ENCODE data around the gene RBM4.
"Not testable (repeated sequence)": the region's sequence is repeated elsewhere in the genome, so short reads cannot be mapped to it uniquely, and the experiment has no call there.

The RBM4 gene, protein sequence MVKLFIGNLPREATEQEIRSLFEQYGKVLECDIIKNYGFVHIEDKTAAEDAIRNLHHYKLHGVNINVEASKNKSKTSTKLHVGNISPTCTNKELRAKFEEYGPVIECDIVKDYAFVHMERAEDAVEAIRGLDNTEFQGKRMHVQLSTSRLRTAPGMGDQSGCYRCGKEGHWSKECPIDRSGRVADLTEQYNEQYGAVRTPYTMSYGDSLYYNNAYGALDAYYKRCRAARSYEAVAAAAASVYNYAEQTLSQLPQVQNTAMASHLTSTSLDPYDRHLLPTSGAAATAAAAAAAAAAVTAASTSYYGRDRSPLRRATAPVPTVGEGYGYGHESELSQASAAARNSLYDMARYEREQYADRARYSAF

DNA sequence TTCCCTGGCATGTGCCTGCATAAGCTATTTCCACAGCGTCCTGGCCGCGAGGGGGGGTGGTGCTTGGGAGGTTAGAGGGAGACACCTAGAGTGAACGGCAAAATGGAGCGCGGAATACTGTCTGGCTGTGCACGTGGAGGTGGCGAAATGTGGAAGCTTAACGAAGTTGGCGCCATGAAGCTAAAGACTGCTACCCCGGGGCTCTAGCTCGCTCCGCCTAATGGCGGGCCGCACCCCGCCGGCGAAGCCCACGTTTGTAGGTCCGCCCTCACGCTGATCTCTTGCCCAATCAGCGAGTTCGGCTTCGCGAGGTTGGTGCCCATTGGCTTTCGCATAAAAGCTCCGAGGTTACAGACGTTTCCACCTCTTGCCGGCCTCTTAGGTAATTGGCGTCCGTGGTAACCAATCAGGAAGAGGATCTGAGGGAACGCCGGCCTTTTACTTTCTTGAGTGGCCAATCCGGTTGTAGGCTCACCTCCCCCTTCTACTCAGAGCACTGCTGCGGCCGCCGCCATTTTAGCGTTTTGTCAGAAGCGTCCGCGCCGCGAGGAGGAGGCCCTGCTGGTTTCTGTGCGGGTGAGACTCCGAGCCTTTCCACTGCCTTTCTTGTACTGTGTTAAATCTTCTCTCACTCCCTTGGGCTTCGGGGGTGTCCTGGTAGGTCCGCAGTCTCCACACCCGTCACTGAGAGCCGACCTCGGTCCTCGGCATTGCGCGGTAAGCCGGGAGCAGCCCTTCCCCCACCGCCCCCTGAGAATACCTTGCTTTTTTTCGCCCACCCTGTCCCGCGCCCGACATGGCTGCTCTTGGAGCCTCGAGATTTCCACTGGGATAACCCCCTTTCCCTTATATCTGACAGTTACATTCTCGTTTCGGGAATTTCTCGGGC lies at the start of gene RBM4:
RBM4 (plus strand) TSS at position 527 of the 889 bp plus-strand sequence. CDS start 1,009 bp downstream, outside the sequence.
- Histone ChIP-seq H3K4me1 (ENCODE audit: control insufficient read depth, insufficient read depth, low read length) (peaks cover 41% of the 10 kb centered on the region), H3K36me3 (ENCODE audit: control insufficient read depth, insufficient read depth, low read length) (peaks cover 60% of the 10 kb centered on the region), H3K9me3 (ENCODE audit: control insufficient read depth, insufficient read depth, low read depth, low read length) (no peaks in the 10 kb centered on the region), H3K4me3 (ENCODE audit: low read depth, low read length) (peak within 1 kb of the TSS; percentile 89), H3K27ac (ENCODE audit: low read depth, low read length) (peak within 1 kb of the TSS; percentile 91), H3K9ac (ENCODE audit: low read length) (peak within 1 kb of the TSS; percentile 98), H3K27me3 (ENCODE audit: control insufficient read depth, insufficient read depth, low read length) (no peaks in the 10 kb centered on the region)

DNA sequence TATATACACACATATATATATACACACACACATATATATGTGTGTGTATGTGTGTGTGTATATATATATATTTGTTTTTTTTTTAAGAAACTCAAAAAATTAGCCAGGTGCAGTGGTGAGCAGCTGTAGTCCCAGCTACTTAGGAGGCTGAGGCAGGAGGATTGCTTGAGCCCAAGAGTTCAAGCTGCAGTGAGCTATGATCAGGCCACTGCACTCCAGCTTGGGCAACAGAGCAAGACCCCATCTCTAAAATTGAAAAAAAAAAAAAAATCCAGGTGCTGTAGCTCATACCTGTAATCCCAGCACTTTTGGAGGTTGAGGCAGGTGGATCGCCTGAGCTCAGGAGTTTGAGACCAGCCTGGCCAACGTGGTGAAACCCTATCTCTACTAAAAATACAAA lies 49.2 kb upstream of the RBM4 start:
- H3K27me3 ChIP-seq (ENCODE audit: control insufficient read depth, insufficient read depth, low read length); H3K27ac ChIP-seq (ENCODE audit: low read depth, low read length); H3K36me3 ChIP-seq (ENCODE audit: control insufficient read depth, insufficient read depth, low read length); H3K4me3 ChIP-seq (ENCODE audit: low read depth, low read length); H3K9ac ChIP-seq (ENCODE audit: low read length): not testable (repeated sequence)
- peaks cover 14% of the 10 kb centered on the region for H3K4me1 ChIP-seq (ENCODE audit: control insufficient read depth, insufficient read depth, low read length)
- H3K9me3 ChIP-seq (ENCODE audit: control insufficient read depth, insufficient read depth, low read depth, low read length) = peaks cover 15% of the 10 kb centered on the region

GRCh38 chr11:66589996-66590675 lies 48.4 kb upstream of the RBM4 start:
- Histone ChIP-seq H3K4me1 (ENCODE audit: control insufficient read depth, insufficient read depth, low read length) (peaks cover 14% of the 10 kb centered on the region), H3K9ac (ENCODE audit: low read length) (no peak overlapping the region), H3K27me3 (ENCODE audit: control insufficient read depth, insufficient read depth, low read length) (0 out of 2 replicates have a peak, but pooled peaks cover 3% of the 10 kb centered on the region), H3K4me3 (ENCODE audit: low read depth, low read length) (no peak overlapping the region), H3K36me3 (ENCODE audit: control insufficient read depth, insufficient read depth, low read length) (peaks cover 9% of the 10 kb centered on the region), H3K9me3 (ENCODE audit: control insufficient read depth, insufficient read depth, low read depth, low read length) (peaks cover 15% of the 10 kb centered on the region), H3K27ac (ENCODE audit: low read depth, low read length) (no peak overlapping the region)

GRCh38 chr11:66591175-66591574 lies 47.3 kb upstream of the RBM4 start:
- Histone ChIP-seq H3K27me3 (ENCODE audit: control insufficient read depth, insufficient read depth, low read length) (0 out of 2 replicates have a peak, but pooled peaks cover 3% of the 10 kb centered on the region), H3K9me3 (ENCODE audit: control insufficient read depth, insufficient read depth, low read depth, low read length) (peaks cover 11% of the 10 kb centered on the region), H3K4me1 (ENCODE audit: control insufficient read depth, insufficient read depth, low read length) (peaks cover 14% of the 10 kb centered on the region), H3K9ac (ENCODE audit: low read length) (no peak overlapping the region), H3K36me3 (ENCODE audit: control insufficient read depth, insufficient read depth, low read length) (peaks cover 10% of the 10 kb centered on the region), H3K4me3 (ENCODE audit: low read depth, low read length) (no peak overlapping the region), H3K27ac (ENCODE audit: low read depth, low read length) (no peak overlapping the region)

DNA sequence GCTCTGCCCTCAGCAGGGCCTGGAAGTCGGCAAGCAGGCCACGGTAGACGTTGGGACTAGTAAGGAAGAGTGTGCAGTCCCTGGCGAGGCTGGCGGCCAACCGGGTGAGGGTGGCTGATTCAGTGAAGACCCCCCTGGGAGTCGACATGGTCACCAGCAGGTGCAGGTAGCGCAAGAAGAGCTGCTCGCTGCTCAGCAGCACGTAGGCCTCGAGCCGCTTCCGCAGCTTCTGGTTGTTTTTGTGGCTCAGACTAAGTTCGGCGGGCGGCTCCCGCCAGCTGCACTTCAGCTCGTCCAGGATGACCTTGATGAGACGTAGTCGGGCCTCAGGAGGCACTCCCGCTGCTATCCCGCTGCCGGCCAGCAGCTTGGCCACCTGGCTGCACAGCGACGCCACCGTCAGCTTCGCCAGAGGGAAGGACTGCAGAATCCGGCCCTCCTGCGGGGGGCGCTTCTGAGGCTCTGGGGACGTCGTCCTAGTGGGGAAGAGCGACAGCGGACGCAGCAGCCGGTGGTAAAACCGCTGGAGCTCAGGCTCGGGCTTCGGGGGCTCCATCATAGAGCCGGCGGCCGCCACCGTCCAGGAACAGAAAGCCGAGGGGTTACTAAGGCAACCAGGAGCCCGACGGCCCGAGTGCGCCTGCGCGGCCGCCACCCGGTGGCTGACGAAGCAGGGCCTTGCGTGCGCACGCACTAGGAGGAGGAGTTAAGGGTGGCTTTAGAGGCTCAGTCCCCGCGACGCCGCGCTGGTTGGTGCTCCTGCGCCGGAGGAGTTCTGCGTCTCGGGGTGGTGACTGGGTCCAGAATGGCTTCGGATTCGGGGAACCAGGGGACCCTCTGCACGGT lies 45.8 kb upstream of the RBM4 start, which contains the start of the genes CCDC87 and CCS:
CCDC87 (minus strand) TSS at position 607 of the 846 bp plus-strand sequence; CDS start at position 559, 48 bp downstream.
CCS (plus strand) TSS at position 729 of the 846 bp plus-strand sequence; CDS start at position 806, 77 bp downstream.
- Histone ChIP-seq H3K9me3 (ENCODE audit: control insufficient read depth, insufficient read depth, low read depth, low read length) (peaks cover 7% of the 10 kb centered on the region; the same call in 1 of the 2 replicates), H3K4me1 (ENCODE audit: control insufficient read depth, insufficient read depth, low read length) (peaks cover 14% of the 10 kb centered on the region), H3K27ac (ENCODE audit: low read depth, low read length) (no peak within 1 kb of the TSS), H3K4me3 (ENCODE audit: low read depth, low read length) (peak within 1 kb of the TSS; percentile 77), H3K27me3 (ENCODE audit: control insufficient read depth, insufficient read depth, low read length) (0 out of 2 replicates have a peak, but pooled peaks cover 3% of the 10 kb centered on the region), H3K36me3 (ENCODE audit: control insufficient read depth, insufficient read depth, low read length) (peaks cover 6% of the 10 kb centered on the region), H3K9ac (ENCODE audit: low read length) (peak within 1 kb of the TSS; percentile 81)

DNA sequence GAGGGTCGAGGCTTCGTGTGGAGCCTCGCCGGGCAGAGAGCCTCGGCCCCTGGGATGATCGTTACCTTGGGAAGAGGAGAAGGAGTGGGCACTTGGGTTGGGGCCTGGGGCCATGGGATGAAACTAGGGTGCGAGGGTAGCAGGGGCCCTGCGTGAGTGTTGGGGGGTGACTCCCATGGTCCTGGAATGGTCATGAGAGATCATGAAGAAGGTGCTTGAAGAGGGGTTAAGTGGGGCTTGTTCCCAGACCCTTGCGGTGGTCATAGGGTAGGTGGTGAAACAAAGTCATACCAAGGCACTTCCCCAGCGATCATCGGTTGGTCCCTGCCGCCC lies 45.2 kb upstream of the RBM4 start:
- Histone ChIP-seq H3K9me3 (ENCODE audit: control insufficient read depth, insufficient read depth, low read depth, low read length) (peaks cover 7% of the 10 kb centered on the region; the same call in 1 of the 2 replicates), H3K36me3 (ENCODE audit: control insufficient read depth, insufficient read depth, low read length) (peaks cover 6% of the 10 kb centered on the region), H3K27ac (ENCODE audit: low read depth, low read length) (no peak overlapping the region), H3K4me3 (ENCODE audit: low read depth, low read length) (peak overlapping the region; percentile 77), H3K4me1 (ENCODE audit: control insufficient read depth, insufficient read depth, low read length) (peaks cover 14% of the 10 kb centered on the region), H3K27me3 (ENCODE audit: control insufficient read depth, insufficient read depth, low read length) (0 out of 2 replicates have a peak, but pooled peaks cover 3% of the 10 kb centered on the region), H3K9ac (ENCODE audit: low read length) (peak overlapping the region; percentile 81)

- peaks cover 7% of the 10 kb centered on the region; the same call in 1 of the 2 replicates for H3K9me3 ChIP-seq (ENCODE audit: control insufficient read depth, insufficient read depth, low read depth, low read length)
- H3K36me3 ChIP-seq (ENCODE audit: control insufficient read depth, insufficient read depth, low read length) = peaks cover 6% of the 10 kb centered on the region
- peaks cover 14% of the 10 kb centered on the region for H3K4me1 ChIP-seq (ENCODE audit: control insufficient read depth, insufficient read depth, low read length)
- 0 out of 2 replicates have a peak, but pooled peaks cover 3% of the 10 kb centered on the region for H3K27me3 ChIP-seq (ENCODE audit: control insufficient read depth, insufficient read depth, low read length)
- H3K27ac ChIP-seq (ENCODE audit: low read depth, low read length) = no peak overlapping the region
- H3K9ac ChIP-seq (ENCODE audit: low read length) = peak overlapping the region; percentile 81
- peak overlapping the region; percentile 77 for H3K4me3 ChIP-seq (ENCODE audit: low read depth, low read length)
These were observed 44.9 kb upstream of the RBM4 start for GRCh38 chr11:66593650-66594049.

DNA sequence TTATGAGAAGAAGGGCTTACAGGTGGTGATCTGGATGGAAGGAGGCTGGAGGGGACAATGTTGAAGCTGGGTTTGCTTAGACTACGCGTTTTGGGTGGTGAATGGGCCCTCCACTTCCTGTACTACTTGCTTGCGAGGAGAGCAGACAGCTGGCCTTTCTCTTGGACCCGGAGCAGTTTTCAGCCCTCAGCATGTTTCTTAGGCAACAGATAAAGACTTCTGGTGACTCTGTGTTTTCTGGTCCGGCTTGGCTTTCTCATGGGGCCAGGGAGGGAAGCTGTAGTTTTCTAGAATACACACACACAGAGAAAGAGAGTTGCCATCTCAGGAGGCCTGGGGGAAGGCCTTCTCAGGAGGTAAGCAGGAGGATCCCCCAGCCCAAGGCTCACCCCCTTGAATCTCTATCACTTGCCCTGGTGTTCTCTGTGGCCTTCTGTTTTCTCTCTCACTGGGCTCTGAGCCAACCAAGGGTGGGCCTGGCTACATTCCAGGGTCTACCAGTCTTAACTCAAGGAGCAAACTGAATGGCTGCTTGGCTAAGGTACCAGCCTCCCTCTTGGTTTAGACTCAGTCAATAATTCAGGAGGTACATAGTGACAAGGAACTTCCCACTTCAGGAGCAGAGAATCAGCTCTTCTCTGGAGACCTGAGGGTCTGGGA lies 43.1 kb upstream of the RBM4 start:
- Histone ChIP-seq H3K4me1 (ENCODE audit: control insufficient read depth, insufficient read depth, low read length) (peaks cover 14% of the 10 kb centered on the region), H3K9ac (ENCODE audit: low read length) (no peak overlapping the region), H3K36me3 (ENCODE audit: control insufficient read depth, insufficient read depth, low read length) (peaks cover 23% of the 10 kb centered on the region), H3K9me3 (ENCODE audit: control insufficient read depth, insufficient read depth, low read depth, low read length) (peaks cover 7% of the 10 kb centered on the region; the same call in 1 of the 2 replicates), H3K27me3 (ENCODE audit: control insufficient read depth, insufficient read depth, low read length) (0 out of 2 replicates have a peak, but pooled peaks cover 3% of the 10 kb centered on the region), H3K4me3 (ENCODE audit: low read depth, low read length) (no peak overlapping the region), H3K27ac (ENCODE audit: low read depth, low read length) (no peak overlapping the region)

GRCh38 chr11:66598993-66599392 lies 39.5 kb upstream of the RBM4 start:
- no peak overlapping the region for H3K27ac ChIP-seq (ENCODE audit: low read depth, low read length)
- no peak overlapping the region for H3K4me3 ChIP-seq (ENCODE audit: low read depth, low read length)
- H3K36me3 ChIP-seq (ENCODE audit: control insufficient read depth, insufficient read depth, low read length) = peaks cover 44% of the 10 kb centered on the region

More at GRCh38 chr11:66598993-66599392, 39.5 kb upstream of the RBM4 start:
- Histone ChIP-seq H3K4me1 (ENCODE audit: control insufficient read depth, insufficient read depth, low read length) (no peaks in the 10 kb centered on the region), H3K9me3 (ENCODE audit: control insufficient read depth, insufficient read depth, low read depth, low read length) (no peaks in the 10 kb centered on the region), H3K27me3 (ENCODE audit: control insufficient read depth, insufficient read depth, low read length) (no peaks in the 10 kb centered on the region), H3K9ac (ENCODE audit: low read length) (no peak overlapping the region)

Data from HUES6 (cell line).